ENCODE results near the gene NRG3.

The NRG3 gene

GRCh38 chr10:82934947-82935346 is 1060.0 kb downstream of the NRG3 start:
- DNase-seq (ENCODE audit: extremely low read depth, insufficient read length): no peak
- no peaks in the 10 kb centered on the region for H3K27me3 ChIP-seq (replicated peaks; ENCODE audit: control insufficient read depth, insufficient read depth, low read length)
- H3K4me3 ChIP-seq (replicated peaks; ENCODE audit: low read depth, low read length): no peak overlapping the region
- no peaks in the 10 kb centered on the region for H3K36me3 ChIP-seq (ENCODE audit: control insufficient read depth, insufficient read depth, low read length)
- TF ChIP-seq CTCF (IDR thresholded peaks at IDR 0.05; ENCODE audit: insufficient read depth, low read length, poor library complexity, severe bottlenecking): no peak

DNA sequence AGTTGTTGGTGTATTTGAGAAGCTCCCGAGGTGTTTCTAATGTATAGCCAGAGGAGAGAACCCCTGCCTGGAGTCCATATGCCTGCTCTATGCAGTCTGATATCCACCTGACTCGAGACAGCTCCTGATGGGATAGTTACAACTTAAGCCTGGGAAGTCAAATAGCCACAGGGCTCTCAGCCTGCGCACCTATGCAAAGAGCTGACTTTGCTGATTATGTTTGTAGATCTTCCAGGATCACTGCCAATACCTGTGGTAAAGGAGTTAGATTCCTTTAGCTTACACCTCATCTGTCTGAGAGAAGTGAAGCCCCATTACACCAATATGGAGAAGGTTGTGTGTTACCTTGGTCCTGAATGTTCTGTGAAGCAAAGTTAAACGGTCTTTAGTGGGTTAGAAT is 1063.3 kb downstream of the NRG3 start:
- Histone ChIP-seq H3K36me3 (ENCODE audit: control insufficient read depth, insufficient read depth, low read length) (no peaks in the 10 kb centered on the region), H3K27me3 (replicated peaks; ENCODE audit: control insufficient read depth, insufficient read depth, low read length) (no peaks in the 10 kb centered on the region), H3K4me3 (replicated peaks; ENCODE audit: low read depth, low read length) (no peak overlapping the region)
- DNase-seq (ENCODE audit: extremely low read depth, insufficient read length): no peak
- no peak for TF ChIP-seq CTCF (IDR thresholded peaks at IDR 0.05; ENCODE audit: insufficient read depth, low read length, poor library complexity, severe bottlenecking)

- no peaks in the 10 kb centered on the region for H3K36me3 ChIP-seq (ENCODE audit: control insufficient read depth, insufficient read depth, low read length)
- no peak for TF ChIP-seq CTCF (IDR thresholded peaks at IDR 0.05; ENCODE audit: insufficient read depth, low read length, poor library complexity, severe bottlenecking)
- H3K27me3 ChIP-seq (replicated peaks; ENCODE audit: control insufficient read depth, insufficient read depth, low read length): no peaks in the 10 kb centered on the region
- DNase-seq (ENCODE audit: extremely low read depth, insufficient read length): no peak
- H3K4me3 ChIP-seq (replicated peaks; ENCODE audit: low read depth, low read length): no peak overlapping the region
These were observed 1067.5 kb downstream of the NRG3 start for GRCh38 chr10:82942286-82943099.

DNA sequence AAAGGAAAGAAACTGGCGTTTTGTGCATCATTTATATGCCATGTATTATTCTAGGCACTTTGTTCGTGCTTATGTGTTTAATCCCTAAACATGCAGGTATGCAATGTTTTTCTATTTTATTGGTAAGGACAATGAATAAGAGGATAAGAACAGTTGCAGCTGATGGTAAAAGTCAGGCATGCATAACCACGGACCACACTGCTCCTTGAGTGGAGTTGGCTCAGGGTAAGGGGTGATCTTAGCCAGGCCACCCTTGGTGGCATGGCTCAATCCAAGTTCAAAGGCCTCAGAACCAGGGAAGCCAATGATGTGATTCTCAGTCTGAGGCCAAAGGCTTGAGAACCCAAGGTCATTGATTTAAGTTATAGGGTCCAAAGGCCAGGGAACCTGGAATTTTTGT is 1068.1 kb downstream of the NRG3 start:
- no peaks in the 10 kb centered on the region for H3K27me3 ChIP-seq (replicated peaks; ENCODE audit: control insufficient read depth, insufficient read depth, low read length)
- H3K4me3 ChIP-seq (replicated peaks; ENCODE audit: low read depth, low read length): no peak overlapping the region
- no peak for DNase-seq (ENCODE audit: extremely low read depth, insufficient read length)
- no peaks in the 10 kb centered on the region for H3K36me3 ChIP-seq (ENCODE audit: control insufficient read depth, insufficient read depth, low read length)
- TF ChIP-seq CTCF (IDR thresholded peaks at IDR 0.05; ENCODE audit: insufficient read depth, low read length, poor library complexity, severe bottlenecking): no peak

DNA sequence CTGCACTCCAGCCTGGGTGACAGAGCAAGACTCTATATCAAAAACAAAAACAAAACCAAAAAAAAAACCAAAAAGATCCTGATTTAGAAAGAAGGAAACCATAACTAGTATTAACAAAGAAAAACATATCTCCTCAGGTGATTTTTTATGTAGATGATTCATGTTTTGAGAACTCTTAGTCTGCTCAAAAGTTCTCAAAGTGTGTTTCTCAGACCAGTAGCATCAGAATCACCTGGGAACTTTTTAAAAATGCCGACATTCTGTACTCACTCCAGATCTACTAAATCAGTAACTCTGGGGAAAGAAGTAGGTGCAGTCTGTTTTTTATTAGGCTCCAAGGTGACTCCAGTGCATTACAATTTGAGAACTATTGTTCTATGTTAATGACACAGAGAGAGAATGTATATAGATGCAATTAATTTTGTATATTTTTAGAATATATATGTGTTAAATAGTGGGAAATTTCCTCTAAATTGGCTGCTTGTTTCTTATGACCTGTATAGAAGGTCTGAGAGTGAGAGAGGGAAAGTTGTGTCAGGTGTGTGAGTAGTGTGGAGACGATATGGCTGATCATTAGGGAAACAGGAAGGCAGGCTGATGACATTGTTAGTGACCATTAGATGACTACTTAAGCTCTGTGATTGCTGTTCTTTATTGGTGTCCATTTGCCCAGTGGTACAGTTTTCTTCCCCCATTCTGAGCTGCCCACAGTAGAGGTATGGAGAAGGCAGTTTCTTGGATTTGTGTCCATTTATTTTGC is 1075.0 kb downstream of the NRG3 start:
- Histone ChIP-seq H3K27me3 (replicated peaks; ENCODE audit: control insufficient read depth, insufficient read depth, low read length) (no peaks in the 10 kb centered on the region), H3K4me3 (replicated peaks; ENCODE audit: low read depth, low read length) (no peak overlapping the region)
- no peak for TF ChIP-seq CTCF (IDR thresholded peaks at IDR 0.05; ENCODE audit: insufficient read depth, low read length, poor library complexity, severe bottlenecking)

More for the DNA sequence above, 1075.0 kb downstream of the NRG3 start:
- no peak for DNase-seq (ENCODE audit: extremely low read depth, insufficient read length)
- no peaks in the 10 kb centered on the region for H3K36me3 ChIP-seq (ENCODE audit: control insufficient read depth, insufficient read depth, low read length)
